Neural cell (in vitro differentiated cells): ENCODE results near the gene C13orf46.

ENCODE experiments used
- EZH2 ChIP-seq: fragments of 200-600, 300-800 bp; shearing (Covaris generic), sonication (generic); IDR thresholded peaks from 2 replicates; pipeline ENCODE4 v1.6.1; 2014; ENCODE audit warnings: antibody characterized with exemption, low read length, borderline replicate concordance, mild to moderate bottlenecking; ENCODE audit not compliant: insufficient read depth, poor library complexity, severe bottlenecking
- POLR2AphosphoS5 ChIP-seq: IDR thresholded peaks from 2 replicates; pipeline ENCODE4 v1.6.1; 2012
- TAF1 ChIP-seq: IDR thresholded peaks from 2 replicates; pipeline ENCODE4 v1.6.1; 2012; ENCODE audit warnings: low read depth
- TF ChIP-seq, protein P1 (sequence below): fragments of 450-650 bp; IDR thresholded peaks from 2 replicates; pipeline ENCODE4 v1.5.1; 2014; ENCODE audit warnings: antibody characterized with exemption, mild to moderate bottlenecking, moderate library complexity; ENCODE audit not compliant: poor library complexity, severe bottlenecking
- TF ChIP-seq, protein P2 (sequence below): IDR thresholded peaks from 2 replicates; pipeline ENCODE4 v1.6.1; 2012; ENCODE audit warnings: borderline replicate concordance

DNA sequence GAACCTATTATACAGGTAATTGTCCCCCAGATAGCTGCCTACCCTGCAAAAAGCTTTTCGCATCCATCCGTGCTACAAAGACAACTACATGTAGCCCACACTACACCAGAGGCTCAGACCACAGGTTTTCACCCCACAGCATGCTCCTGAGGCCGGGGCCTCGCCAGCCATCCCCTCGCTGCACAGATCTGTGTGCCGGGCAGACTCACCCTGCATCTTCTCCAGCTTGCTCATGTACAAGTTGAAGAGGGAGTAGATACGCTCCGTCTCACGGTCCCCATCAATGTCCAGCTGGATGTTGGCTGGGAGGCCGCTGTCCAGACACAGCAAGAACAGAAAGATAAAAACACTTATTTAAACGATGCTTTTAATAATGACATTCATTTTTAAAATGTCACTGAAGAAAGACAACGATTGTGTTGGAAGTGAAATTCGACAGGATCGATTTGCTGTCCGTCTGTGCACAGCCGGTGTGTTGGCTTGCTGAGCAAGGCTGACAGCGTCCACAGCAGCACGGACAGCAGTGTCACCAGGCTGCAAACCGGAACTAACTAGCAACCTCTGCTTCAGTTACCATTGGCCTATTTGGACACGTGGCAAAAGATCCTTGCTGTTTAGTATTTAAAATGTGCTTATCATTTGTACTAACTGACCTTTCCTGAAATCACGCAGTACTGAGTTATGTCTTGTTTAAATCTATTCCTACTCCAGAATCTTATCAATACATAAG, 18.6 kb upstream of the C13orf46 start:
- TF ChIP-seq, protein P1, sequence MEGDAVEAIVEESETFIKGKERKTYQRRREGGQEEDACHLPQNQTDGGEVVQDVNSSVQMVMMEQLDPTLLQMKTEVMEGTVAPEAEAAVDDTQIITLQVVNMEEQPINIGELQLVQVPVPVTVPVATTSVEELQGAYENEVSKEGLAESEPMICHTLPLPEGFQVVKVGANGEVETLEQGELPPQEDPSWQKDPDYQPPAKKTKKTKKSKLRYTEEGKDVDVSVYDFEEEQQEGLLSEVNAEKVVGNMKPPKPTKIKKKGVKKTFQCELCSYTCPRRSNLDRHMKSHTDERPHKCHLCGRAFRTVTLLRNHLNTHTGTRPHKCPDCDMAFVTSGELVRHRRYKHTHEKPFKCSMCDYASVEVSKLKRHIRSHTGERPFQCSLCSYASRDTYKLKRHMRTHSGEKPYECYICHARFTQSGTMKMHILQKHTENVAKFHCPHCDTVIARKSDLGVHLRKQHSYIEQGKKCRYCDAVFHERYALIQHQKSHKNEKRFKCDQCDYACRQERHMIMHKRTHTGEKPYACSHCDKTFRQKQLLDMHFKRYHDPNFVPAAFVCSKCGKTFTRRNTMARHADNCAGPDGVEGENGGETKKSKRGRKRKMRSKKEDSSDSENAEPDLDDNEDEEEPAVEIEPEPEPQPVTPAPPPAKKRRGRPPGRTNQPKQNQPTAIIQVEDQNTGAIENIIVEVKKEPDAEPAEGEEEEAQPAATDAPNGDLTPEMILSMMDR: no peak
- TF ChIP-seq EZH2: no peak
- no peak for TF ChIP-seq POLR2AphosphoS5
- TF ChIP-seq TAF1: no peak
- TF ChIP-seq, protein P2, sequence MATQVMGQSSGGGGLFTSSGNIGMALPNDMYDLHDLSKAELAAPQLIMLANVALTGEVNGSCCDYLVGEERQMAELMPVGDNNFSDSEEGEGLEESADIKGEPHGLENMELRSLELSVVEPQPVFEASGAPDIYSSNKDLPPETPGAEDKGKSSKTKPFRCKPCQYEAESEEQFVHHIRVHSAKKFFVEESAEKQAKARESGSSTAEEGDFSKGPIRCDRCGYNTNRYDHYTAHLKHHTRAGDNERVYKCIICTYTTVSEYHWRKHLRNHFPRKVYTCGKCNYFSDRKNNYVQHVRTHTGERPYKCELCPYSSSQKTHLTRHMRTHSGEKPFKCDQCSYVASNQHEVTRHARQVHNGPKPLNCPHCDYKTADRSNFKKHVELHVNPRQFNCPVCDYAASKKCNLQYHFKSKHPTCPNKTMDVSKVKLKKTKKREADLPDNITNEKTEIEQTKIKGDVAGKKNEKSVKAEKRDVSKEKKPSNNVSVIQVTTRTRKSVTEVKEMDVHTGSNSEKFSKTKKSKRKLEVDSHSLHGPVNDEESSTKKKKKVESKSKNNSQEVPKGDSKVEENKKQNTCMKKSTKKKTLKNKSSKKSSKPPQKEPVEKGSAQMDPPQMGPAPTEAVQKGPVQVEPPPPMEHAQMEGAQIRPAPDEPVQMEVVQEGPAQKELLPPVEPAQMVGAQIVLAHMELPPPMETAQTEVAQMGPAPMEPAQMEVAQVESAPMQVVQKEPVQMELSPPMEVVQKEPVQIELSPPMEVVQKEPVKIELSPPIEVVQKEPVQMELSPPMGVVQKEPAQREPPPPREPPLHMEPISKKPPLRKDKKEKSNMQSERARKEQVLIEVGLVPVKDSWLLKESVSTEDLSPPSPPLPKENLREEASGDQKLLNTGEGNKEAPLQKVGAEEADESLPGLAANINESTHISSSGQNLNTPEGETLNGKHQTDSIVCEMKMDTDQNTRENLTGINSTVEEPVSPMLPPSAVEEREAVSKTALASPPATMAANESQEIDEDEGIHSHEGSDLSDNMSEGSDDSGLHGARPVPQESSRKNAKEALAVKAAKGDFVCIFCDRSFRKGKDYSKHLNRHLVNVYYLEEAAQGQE: no peak
